ENCODE measurements around the gene OLA1. TPM values are rescaled to one million over a fixed set of nuclear protein-coding genes. Genes with fewer than 3 reads are reported as not detected.

The OLA1 gene
- total RNA-seq, 5 donors from 2014 or later (not counting 1 experiment from before 2014, with no cell fraction given): 32.1 to 46.1 (median 38.1) TPM

DNA sequence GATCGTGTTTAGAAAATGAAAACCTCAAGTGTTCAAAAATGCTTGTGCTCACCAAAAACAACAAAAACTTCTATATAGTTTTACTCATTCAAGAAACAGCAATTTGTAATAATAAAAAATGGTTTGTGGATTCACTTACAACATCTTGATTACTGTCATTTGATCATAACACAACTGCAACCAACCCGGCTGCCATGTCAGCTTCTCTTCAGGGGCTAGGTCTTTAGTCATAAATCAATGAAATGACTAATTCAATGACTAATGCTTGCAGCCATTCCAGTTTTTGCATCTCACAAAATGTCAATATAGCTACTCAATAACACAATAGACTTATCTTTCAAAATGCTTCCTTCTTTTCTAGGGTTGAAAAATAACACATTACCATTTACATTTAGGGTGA is 128.0 kb downstream of the OLA1 start:
- H3K27ac ChIP-seq (ENCODE audit: low read length): no peak overlapping the region
- no CpG with 5 or more reads among the region's 2 CpGs for WGBS (ENCODE audit: insufficient coverage)
- POLR2A ChIA-PET: no interaction called here
- Mint-ChIP-seq H3K36me3 (peaks cover 32% of the 10 kb centered on the region), H3K4me3 (no peak overlapping the region), H3K27ac (no peak overlapping the region), H3K4me1 (peaks cover 0 to 4% (median 0%) of the 10 kb centered on the region in 3 donors), H3K9me3 (no peaks in the 10 kb centered on the region), H3K27me3 (no peaks in the 10 kb centered on the region)
- no peak overlapping the region for H3K4me3 ChIP-seq (ENCODE audit: control insufficient read depth in 1 of 2, extremely low read depth in 1 of 2, low read length in 1 of 2)
- ATAC-seq (replicated peaks in 1 of 4) (no peak), DNase-seq (no peak)
- no peaks in the 10 kb centered on the region for H3K9me3 ChIP-seq
- H3K4me1 ChIP-seq (ENCODE audit: control insufficient read depth in 1 of 2, extremely low read depth in 1 of 2, insufficient read depth in 2 of 2, low read length in 2 of 2): no peaks in the 10 kb centered on the region
- no peaks in the 10 kb centered on the region for H3K36me3 ChIP-seq (ENCODE audit: control insufficient read depth in 2 of 2, extremely low read depth in 1 of 2, insufficient read depth in 1 of 2, low read length in 1 of 2)
- CTCF ChIA-PET: no interaction called here
- H3K27me3 ChIP-seq (replicated peaks in 1 of 2; ENCODE audit: control insufficient read depth in 2 of 2, extremely low read depth in 1 of 2, insufficient read depth in 2 of 2, low read length in 1 of 2): no peaks in the 10 kb centered on the region

DNA sequence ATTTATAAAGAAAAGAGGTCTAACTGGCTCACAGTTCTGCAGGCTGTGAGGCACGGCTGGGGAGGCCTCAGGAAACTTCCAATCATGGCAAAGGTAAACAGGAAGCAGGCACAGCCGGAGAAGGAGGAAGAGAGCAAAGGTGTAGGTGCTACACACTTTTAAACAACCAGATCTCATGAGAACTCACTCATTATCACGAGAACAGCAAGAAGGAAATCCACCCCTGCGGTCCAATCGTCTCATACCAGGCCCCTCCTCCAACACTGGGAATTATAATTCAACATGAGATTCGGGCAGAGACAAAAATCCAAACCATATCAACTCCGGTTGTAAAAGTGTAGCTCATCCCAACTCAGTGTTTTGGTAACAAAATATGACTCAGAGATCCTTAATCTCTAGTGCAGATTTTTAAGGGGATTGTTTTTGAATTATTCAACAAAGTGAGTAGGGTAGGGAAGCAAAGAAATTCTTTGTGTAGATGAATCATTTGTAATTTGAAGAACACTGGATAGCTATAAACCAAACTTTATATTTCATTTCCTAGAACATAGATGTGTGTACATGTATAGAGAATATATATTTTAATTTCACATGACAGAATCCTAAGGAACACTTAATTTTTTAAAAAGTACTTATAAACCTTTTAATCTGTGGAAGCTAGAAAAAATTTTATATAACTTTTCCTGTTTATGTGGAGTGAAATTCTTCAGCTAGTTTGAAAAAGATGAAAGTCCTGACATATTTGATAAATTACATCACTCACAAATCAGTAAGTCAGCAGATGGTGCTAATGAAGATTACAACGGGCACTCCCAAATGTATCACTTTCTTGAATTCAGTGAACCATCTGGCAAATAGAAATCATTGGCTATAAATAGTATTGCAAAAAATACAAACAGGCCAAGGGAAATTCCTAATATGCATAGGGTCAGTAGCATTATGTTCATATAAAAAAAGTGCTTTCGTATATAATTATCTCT is 130.1 kb downstream of the OLA1 start:
- Mint-ChIP-seq H3K27ac (no peak overlapping the region), H3K4me3 (no peak overlapping the region), H3K4me1 (peaks cover 0 to 4% (median 0%) of the 10 kb centered on the region in 3 donors), H3K36me3 (peaks cover 36% of the 10 kb centered on the region), H3K9me3 (no peaks in the 10 kb centered on the region), H3K27me3 (no peaks in the 10 kb centered on the region)
- Histone ChIP-seq H3K4me3 (ENCODE audit: control insufficient read depth in 1 of 2, extremely low read depth in 1 of 2, low read length in 1 of 2) (no peak overlapping the region), H3K27me3 (replicated peaks in 1 of 2; ENCODE audit: control insufficient read depth in 2 of 2, extremely low read depth in 1 of 2, insufficient read depth in 2 of 2, low read length in 1 of 2) (no peaks in the 10 kb centered on the region), H3K27ac (ENCODE audit: low read length) (no peak overlapping the region), H3K9me3 (no peaks in the 10 kb centered on the region), H3K36me3 (ENCODE audit: control insufficient read depth in 2 of 2, extremely low read depth in 1 of 2, insufficient read depth in 1 of 2, low read length in 1 of 2) (no peaks in the 10 kb centered on the region), H3K4me1 (ENCODE audit: control insufficient read depth in 1 of 2, extremely low read depth in 1 of 2, insufficient read depth in 2 of 2, low read length in 2 of 2) (no peaks in the 10 kb centered on the region)
- no peak for DNase-seq
- POLR2A ChIA-PET: interaction anchor here in 1 of 2 donors (0.6 kb wide), 1 partner anchor 159 kb away, joined by 7 read pairs; no protein-coding TSS in a partner anchor
- ATAC-seq (replicated peaks in 1 of 4): no peak
- CTCF ChIA-PET: interaction anchor here in 1 of 2 donors (0.7 kb wide), 1 partner anchor 9 kb away, joined by 3 read pairs; no protein-coding TSS in a partner anchor
- 93% methylated on average over 2 of the region's 9 CpGs for WGBS (ENCODE audit: insufficient coverage)

DNA sequence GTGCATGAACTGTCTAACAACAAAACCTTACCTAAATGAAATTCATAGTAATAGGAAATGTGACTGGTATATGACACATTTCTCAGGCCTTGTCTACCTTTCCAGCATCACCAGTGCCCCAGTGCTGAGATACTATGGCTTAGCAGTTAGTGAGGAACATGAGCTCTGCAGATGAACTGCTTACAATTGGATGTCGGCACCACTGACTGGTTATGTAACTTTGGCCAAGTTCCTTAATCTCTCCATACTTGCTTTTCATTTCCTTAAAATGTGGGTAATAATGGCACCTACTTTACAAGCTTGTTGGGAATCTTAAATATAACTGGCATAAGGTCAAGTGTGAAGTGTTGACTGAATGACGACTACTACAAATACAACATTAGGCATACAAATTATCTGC is 136.3 kb downstream of the OLA1 start:
- Mint-ChIP-seq H3K27ac (no peak overlapping the region), H3K27me3 (no peaks in the 10 kb centered on the region), H3K4me3 (no peak overlapping the region), H3K36me3 (peaks cover 23% of the 10 kb centered on the region), H3K4me1 (no peaks in the 10 kb centered on the region), H3K9me3 (no peaks in the 10 kb centered on the region)
- no peaks in the 10 kb centered on the region for H3K9me3 ChIP-seq
- H3K4me1 ChIP-seq (ENCODE audit: control insufficient read depth in 1 of 2, extremely low read depth in 1 of 2, insufficient read depth in 2 of 2, low read length in 2 of 2): no peaks in the 10 kb centered on the region
- ChIA-PET CTCF (no interaction called here), POLR2A (no interaction called here)
- H3K4me3 ChIP-seq (ENCODE audit: control insufficient read depth in 1 of 2, extremely low read depth in 1 of 2, low read length in 1 of 2): no peak overlapping the region
- H3K27ac ChIP-seq (ENCODE audit: low read length): no peak overlapping the region
- no peaks in the 10 kb centered on the region for H3K36me3 ChIP-seq (ENCODE audit: control insufficient read depth in 2 of 2, extremely low read depth in 1 of 2, insufficient read depth in 1 of 2, low read length in 1 of 2)
- DNase-seq (no peak), ATAC-seq (replicated peaks in 1 of 4) (no peak)
- H3K27me3 ChIP-seq (replicated peaks in 1 of 2; ENCODE audit: control insufficient read depth in 2 of 2, extremely low read depth in 1 of 2, insufficient read depth in 2 of 2, low read length in 1 of 2): no peaks in the 10 kb centered on the region
- WGBS (ENCODE audit: insufficient coverage): no CpG with 5 or more reads among the region's 2 CpGs

DNA sequence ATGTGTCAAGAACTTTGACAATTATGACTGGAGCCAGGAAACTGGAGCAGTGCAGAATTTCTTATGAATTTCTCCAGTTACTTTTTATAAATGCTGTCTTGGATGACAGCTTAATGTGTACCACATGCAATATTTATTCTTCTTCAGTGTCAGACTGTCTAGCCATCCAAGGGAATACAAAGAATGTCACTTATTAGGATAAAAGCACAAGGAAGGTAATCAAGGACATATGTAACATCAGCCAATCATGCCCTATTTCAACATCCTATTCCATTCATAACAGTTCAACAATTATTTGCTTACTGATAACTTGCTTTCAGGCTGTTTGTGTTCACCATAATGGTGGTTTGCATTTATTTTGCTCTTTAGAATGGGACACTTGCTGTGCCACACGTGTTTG is 139.8 kb downstream of the OLA1 start:
- CTCF ChIA-PET: interaction anchor here in 1 of 2 donors (0.9 kb wide), 1 partner anchor 10 kb away, joined by 3 read pairs; no protein-coding TSS in a partner anchor

DNA sequence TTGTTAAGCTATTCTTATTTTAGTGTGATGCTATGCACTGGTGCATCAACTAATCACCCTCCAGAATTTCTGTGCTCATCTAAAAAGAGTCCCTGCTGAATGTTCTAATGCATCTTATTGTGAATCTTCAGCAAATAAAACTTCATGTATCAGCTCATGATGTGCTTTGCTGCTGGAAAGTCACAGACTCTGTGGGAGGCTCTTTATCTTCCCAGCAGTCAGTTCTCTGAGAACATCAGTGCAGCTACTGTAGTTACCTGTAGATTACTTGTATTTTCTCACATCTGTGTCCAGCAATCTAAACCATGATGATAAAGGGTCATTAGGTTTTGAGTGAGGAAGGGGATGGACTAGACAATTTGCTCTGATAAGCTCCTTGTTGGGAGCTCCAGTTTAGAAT is 141.6 kb downstream of the OLA1 start:
- Histone ChIP-seq H3K9me3 (no peaks in the 10 kb centered on the region), H3K27me3 (replicated peaks in 1 of 2; ENCODE audit: control insufficient read depth in 2 of 2, extremely low read depth in 1 of 2, insufficient read depth in 2 of 2, low read length in 1 of 2) (no peaks in the 10 kb centered on the region), H3K27ac (ENCODE audit: low read length) (no peak overlapping the region), H3K4me1 (ENCODE audit: control insufficient read depth in 1 of 2, extremely low read depth in 1 of 2, insufficient read depth in 2 of 2, low read length in 2 of 2) (no peaks in the 10 kb centered on the region), H3K36me3 (ENCODE audit: control insufficient read depth in 2 of 2, extremely low read depth in 1 of 2, insufficient read depth in 1 of 2, low read length in 1 of 2) (no peaks in the 10 kb centered on the region), H3K4me3 (ENCODE audit: control insufficient read depth in 1 of 2, extremely low read depth in 1 of 2, low read length in 1 of 2) (no peak overlapping the region)
- ChIA-PET POLR2A (no interaction called here), CTCF (no interaction called here)
- DNase-seq: no peak
- H3K4me1 Mint-ChIP-seq: no peaks in the 10 kb centered on the region
- no peak for ATAC-seq (replicated peaks in 1 of 4)
- H3K36me3 Mint-ChIP-seq: peaks cover 14% of the 10 kb centered on the region
- no peak overlapping the region for H3K4me3 Mint-ChIP-seq
- H3K27me3 Mint-ChIP-seq: no peaks in the 10 kb centered on the region
- no peaks in the 10 kb centered on the region for H3K9me3 Mint-ChIP-seq
- H3K27ac Mint-ChIP-seq: no peak overlapping the region

More for the DNA sequence above, 139.8 kb downstream of the OLA1 start:
- no peak for DNase-seq
- H3K36me3 ChIP-seq (ENCODE audit: control insufficient read depth in 2 of 2, extremely low read depth in 1 of 2, insufficient read depth in 1 of 2, low read length in 1 of 2): no peaks in the 10 kb centered on the region
- no peaks in the 10 kb centered on the region for H3K27me3 ChIP-seq (replicated peaks in 1 of 2; ENCODE audit: control insufficient read depth in 2 of 2, extremely low read depth in 1 of 2, insufficient read depth in 2 of 2, low read length in 1 of 2)
- Mint-ChIP-seq H3K27me3 (no peaks in the 10 kb centered on the region), H3K27ac (no peak overlapping the region), H3K9me3 (no peaks in the 10 kb centered on the region), H3K4me3 (no peak overlapping the region), H3K4me1 (no peaks in the 10 kb centered on the region), H3K36me3 (peaks cover 11% of the 10 kb centered on the region)
- H3K9me3 ChIP-seq: no peaks in the 10 kb centered on the region
- POLR2A ChIA-PET: no interaction called here
- H3K4me1 ChIP-seq (ENCODE audit: control insufficient read depth in 1 of 2, extremely low read depth in 1 of 2, insufficient read depth in 2 of 2, low read length in 2 of 2): no peaks in the 10 kb centered on the region
- H3K4me3 ChIP-seq (ENCODE audit: control insufficient read depth in 1 of 2, extremely low read depth in 1 of 2, low read length in 1 of 2): no peak overlapping the region
- WGBS (ENCODE audit: insufficient coverage): no CpG with 5 or more reads among the region's 1 CpG
- ATAC-seq (replicated peaks in 1 of 4): no peak
- no peak overlapping the region for H3K27ac ChIP-seq (ENCODE audit: low read length)

DNA sequence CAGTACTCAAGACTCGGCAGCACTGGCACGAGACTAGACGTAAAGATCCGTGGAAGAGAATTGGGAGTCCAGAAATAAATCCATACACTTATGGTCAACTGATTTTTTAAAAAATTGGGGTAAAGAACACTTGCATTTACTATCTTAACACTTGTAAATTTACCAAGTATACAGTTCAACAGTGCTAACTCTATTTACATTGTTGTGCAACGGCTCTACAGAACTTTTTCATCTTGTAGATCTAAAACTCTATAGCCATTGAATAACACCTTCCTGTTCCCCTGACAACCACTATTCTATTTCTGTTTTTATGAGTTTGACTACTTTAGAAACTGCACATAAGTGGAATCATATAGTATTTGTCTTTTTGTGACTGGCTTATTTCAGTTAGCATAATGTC is 153.8 kb downstream of the OLA1 start:
- Mint-ChIP-seq H3K9me3 (no peaks in the 10 kb centered on the region), H3K27me3 (no peaks in the 10 kb centered on the region), H3K4me3 (no peak overlapping the region), H3K27ac (no peak overlapping the region), H3K36me3 (peaks cover 29% of the 10 kb centered on the region), H3K4me1 (no peaks in the 10 kb centered on the region)
- H3K36me3 ChIP-seq (ENCODE audit: control insufficient read depth in 2 of 2, extremely low read depth in 1 of 2, insufficient read depth in 1 of 2, low read length in 1 of 2): no peaks in the 10 kb centered on the region
- ChIA-PET POLR2A (interaction anchor here in 1 of 2 donors (0.7 kb wide), 1 partner anchor 1868 kb away, joined by 3 read pairs; no protein-coding TSS in a partner anchor), CTCF (no interaction called here)
- no peak for ATAC-seq (replicated peaks in 1 of 4)
- no peaks in the 10 kb centered on the region for H3K9me3 ChIP-seq
- DNase-seq: no peak
- WGBS (ENCODE audit: insufficient coverage): 100% methylated on average over 1 of the region's 5 CpGs
- no peak overlapping the region for H3K27ac ChIP-seq (ENCODE audit: low read length)
- no peaks in the 10 kb centered on the region for H3K27me3 ChIP-seq (replicated peaks in 1 of 2; ENCODE audit: control insufficient read depth in 2 of 2, extremely low read depth in 1 of 2, insufficient read depth in 2 of 2, low read length in 1 of 2)
- H3K4me3 ChIP-seq (ENCODE audit: control insufficient read depth in 1 of 2, extremely low read depth in 1 of 2, low read length in 1 of 2): no peak overlapping the region
- no peaks in the 10 kb centered on the region for H3K4me1 ChIP-seq (ENCODE audit: control insufficient read depth in 1 of 2, extremely low read depth in 1 of 2, insufficient read depth in 2 of 2, low read length in 2 of 2)
